GM10266 (cell line): Measurements from ENCODE around the gene COL9A1.

Source experiments
- DNase-seq: peaks from one replicate; pipeline ENCODE4 v3.0.0; 2012; ENCODE audit errors: extremely low spot score
- CTCF ChIP-seq: IDR thresholded peaks from 2 replicates; pipeline ENCODE4 v1.5.1; 2012; ENCODE audit warnings: mild to moderate bottlenecking, low read depth; ENCODE audit not compliant: control insufficient read depth, insufficient read depth; ENCODE audit errors: missing control alignments

Gene COL9A1

GRCh38 chr6:70194421-70194820 is 108.5 kb downstream of the COL9A1 start:
- TF ChIP-seq CTCF: no peak
- no peak for DNase-seq

DNA sequence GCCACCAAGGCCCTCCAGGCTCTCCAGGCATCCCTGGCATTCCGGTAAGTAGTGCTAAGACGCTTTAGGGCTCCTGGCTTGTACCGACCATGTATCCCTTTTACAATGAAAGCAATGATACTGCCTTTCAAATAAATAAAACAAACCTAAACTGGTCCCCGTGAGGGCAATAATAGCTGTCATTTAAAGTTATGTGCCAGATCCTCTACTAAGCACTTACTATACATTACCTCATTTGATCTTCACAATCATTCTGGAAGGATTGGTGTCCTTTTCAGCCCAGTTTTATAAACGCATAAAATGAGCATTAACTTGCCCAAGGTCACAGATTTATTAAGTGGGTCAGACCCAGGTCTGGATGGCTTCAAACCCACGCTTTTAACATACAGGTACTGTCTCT is 114.7 kb downstream of the COL9A1 start:
- TF ChIP-seq CTCF: no peak
- DNase-seq: no peak

DNA sequence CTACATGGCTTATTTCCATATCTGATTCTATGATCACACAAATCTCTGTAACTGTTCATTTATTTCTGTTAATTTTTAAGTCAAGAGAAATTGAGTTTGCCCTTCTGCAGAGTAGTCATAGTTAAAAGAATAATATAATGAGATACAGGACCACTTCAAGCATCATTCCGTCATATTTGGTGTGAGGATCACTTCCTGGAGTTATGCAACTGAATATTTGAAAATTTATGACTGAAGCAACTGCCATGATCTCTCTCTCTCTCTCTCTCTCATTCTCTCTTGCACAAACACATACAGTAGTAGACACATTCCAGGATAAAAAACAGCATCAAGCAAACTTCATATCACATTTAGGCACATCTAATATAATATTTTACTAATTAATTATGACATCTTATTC is 116.4 kb downstream of the COL9A1 start:
- TF ChIP-seq CTCF: no peak

GRCh38 chr6:70184723-70185122 is 118.2 kb downstream of the COL9A1 start:
- TF ChIP-seq CTCF: no peak

More for the DNA sequence above, 116.4 kb downstream of the COL9A1 start:
- DNase-seq: no peak

DNA sequence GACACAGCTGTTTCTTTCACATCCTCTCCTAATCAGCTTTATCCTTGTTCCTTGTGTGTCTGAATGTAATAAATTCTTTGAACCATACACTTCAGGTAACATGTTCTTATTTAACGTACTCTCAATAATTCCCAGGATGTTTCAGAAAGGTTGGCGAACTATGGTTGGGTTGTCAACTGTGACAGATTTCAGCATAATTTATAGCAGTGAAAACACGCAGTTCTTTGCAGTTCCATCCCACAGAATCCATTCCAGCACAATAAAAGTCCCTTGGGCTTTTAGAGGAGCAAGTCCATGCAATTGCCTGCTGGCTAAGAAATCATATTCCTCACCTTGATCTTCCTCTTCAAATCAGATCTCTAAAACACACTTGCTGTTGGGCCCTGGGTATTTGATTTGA is 119.3 kb downstream of the COL9A1 start:
- TF ChIP-seq CTCF: no peak
- DNase-seq: no peak

More at GRCh38 chr6:70184723-70185122, 118.2 kb downstream of the COL9A1 start:
- no peak for DNase-seq

DNA sequence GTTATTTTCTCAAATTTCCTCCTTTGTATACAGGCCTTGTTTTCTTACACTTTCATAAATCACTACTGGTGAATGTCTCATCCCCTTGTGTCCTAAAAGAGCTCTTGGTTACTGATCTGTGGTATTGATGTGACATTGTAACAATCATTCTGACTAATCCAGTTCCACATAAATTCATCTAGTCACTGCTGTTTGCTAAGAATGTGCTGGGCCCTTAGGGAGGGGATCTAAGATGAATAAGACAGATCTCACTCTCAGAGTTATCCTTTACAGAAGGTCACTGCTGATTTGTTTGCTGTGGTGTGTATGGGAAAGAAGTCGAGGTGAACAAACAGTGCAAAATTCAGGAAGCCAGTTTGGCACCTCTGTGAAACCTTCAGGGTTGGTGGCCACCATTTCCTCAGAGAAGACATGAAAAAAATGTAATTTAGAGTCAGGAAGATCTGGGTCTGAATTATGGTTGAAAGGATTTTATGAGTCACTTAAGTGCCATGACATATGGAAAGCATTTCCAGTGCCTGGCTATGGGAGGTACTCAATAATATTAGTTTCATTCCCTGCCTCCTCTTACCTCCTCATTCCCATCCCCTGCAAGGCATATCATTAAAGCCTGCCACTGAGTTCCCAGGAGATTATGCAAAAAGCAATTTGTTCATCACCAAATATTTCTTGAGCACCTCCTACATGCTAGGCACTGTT is 121.8 kb downstream of the COL9A1 start:
- peak; percentile 4 for DNase-seq
- no peak for TF ChIP-seq CTCF

DNA sequence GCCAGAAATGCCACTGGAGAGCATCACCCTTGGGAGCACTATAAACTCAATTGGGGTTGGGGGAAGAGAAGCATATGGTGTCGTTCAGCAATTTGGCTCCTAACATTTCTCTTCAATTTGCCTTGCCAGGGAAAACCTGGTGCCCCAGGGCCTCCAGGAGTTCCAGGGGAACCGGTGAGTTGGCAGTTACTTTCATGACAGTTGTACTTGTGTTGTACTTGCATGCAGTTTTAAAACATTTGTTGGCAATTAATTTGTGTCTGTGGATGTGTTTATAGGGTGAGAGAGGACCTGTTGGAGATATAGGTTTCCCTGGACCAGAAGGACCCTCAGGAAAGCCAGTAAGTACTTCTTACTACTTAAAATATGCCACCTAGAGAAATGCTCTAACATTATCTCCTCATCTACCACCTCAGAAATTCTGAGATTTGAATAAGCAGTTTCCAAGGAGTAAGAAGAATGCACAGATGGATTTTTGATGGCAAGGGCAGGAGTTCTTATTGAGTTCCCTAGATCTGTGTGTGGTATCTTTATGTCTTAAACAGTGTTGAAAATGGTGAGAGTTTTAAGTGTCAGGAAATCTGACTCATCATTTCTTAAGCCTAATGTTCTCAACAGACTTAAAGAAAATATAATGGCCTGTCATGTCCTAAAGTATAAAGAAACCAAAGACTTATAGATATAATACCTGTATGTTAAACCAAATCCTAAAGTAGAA is 122.5 kb downstream of the COL9A1 start:
- no peak for TF ChIP-seq CTCF
- no peak for DNase-seq
